Keratinocyte (primary cell): ENCODE data around the gene DNAJB6.

Experiments
- CTCF ChIP-seq, 3 experiments: IDR thresholded peaks in 1 of 3; conservative IDR thresholded peaks in 1 of 3; optimal IDR thresholded peaks in 1 of 3; 2 replicates in 2 of 3; 3 replicates in 1 of 3; pipeline versions ENCODE3 to v1.5.1; 2011; ENCODE audit warnings: low read length in 3 of 3, mild to moderate bottlenecking in 3 of 3, moderate library complexity in 2 of 3, control low read depth in 1 of 3, inconsistent platforms in 1 of 3; ENCODE audit not compliant: insufficient read depth in 2 of 3; ENCODE audit errors: extremely low read depth in 1 of 3
- EZH2 ChIP-seq: IDR thresholded peaks from one replicate; pipeline ENCODE4 v1.6.1; 2012; ENCODE audit warnings: inconsistent platforms, mild to moderate bottlenecking, low read length, moderate library complexity

GRCh38 chr7:157380416-157380815, 43.6 kb downstream of the DNAJB6 start:
- no peak for TF ChIP-seq CTCF (optimal IDR thresholded peaks at IDR 0.05 in 1 of 3, IDR thresholded peaks at IDR 0.05 in 1 of 3, conservative IDR thresholded peaks at IDR 0.05 in 1 of 3; ENCODE audit: extremely low read depth in 1 of 3, insufficient read depth in 2 of 3, low read length in 3 of 3)
- no peak for TF ChIP-seq EZH2
